Esophagus muscularis mucosa (tissue), 4 donors: ENCODE measurements around the gene SFN. TPM values are rescaled to one million over a fixed set of nuclear protein-coding genes. Genes with fewer than 3 reads are reported as not detected.

ENCODE experiments used
- DNase-seq: peaks from one replicate; pipeline ENCODE4 v3.0.0-alpha.2; 2017; ENCODE audit errors: extremely low spot score
- H3K27ac ChIP-seq, 4 donors: fragments of 200-600 bp; sonication (generic); replicated peaks in 1 of 4; 1 replicate in 3 of 4; 2 replicates in 1 of 4; pipeline ENCODE4 v1.5.1; 2016 to 2019; ENCODE audit warnings: mild to moderate bottlenecking in 1 of 4
- H3K27me3 ChIP-seq, 4 donors: fragments of 200-600 bp; sonication (generic); one replicate each; pipeline versions ENCODE4 v1.5.1 to v1.6.0; 2016 to 2019
- H3K36me3 ChIP-seq, 4 donors: fragments of 200-600 bp; sonication (generic); one replicate each; pipeline ENCODE4 v1.5.1; 2016 to 2019
- H3K4me1 ChIP-seq, 4 donors: fragments of 200-600 bp; sonication (generic); one replicate each; pipeline ENCODE4 v1.5.1; 2016 to 2019
- H3K4me3 ChIP-seq, 4 donors: fragments of 200-600 bp; sonication (generic); 1 replicate in 2 of 4; 2 replicates in 2 of 4; pipeline ENCODE4 v1.5.1; 2016 to 2019; ENCODE audit warnings: mild to moderate bottlenecking in 4 of 4, moderate library complexity in 1 of 4
- H3K9me3 ChIP-seq, 4 donors: fragments of 200-600 bp; sonication (generic); 1 replicate in 3 of 4; 2 replicates in 1 of 4; pipeline ENCODE4 v1.5.1; 2016 to 2019
- CTCF ChIP-seq, 3 experiments: fragments of 200-600 bp in 2 of 3; fragments of 450-650 bp in 1 of 3; sonication (generic) in 2 of 3; IDR thresholded peaks; one replicate each; pipeline ENCODE4 v1.5.1; 2017 to 2019; ENCODE audit warnings: antibody characterized with exemption in 3 of 3, mild to moderate bottlenecking in 2 of 3, moderate library complexity in 1 of 3
- EP300 ChIP-seq: sonication (generic); formaldehyde crosslinking; IDR thresholded peaks from one replicate; pipeline ENCODE4 v1.6.1; 2017; ENCODE audit warnings: antibody characterized with exemption
- POLR2A ChIP-seq: fragments of 450-650 bp; IDR thresholded peaks from one replicate; pipeline ENCODE4 v1.6.1; 2017; ENCODE audit warnings: antibody characterized with exemption, moderate library complexity, mild to moderate bottlenecking, low read depth
- POLR2AphosphoS5 ChIP-seq, 2 donors: sonication (generic); formaldehyde crosslinking; IDR thresholded peaks; one replicate each; pipeline ENCODE4 v1.6.1; 2017; ENCODE audit warnings: antibody characterized with exemption in 2 of 2
- WGBS: methylation state at CpG from one replicate; pipeline ENCODE4 v1.1.5; 2018; 5-methylcytosine and 5-hydroxymethylcytosine counted together
- intact Hi-C: fragments of 100-400 bp; cut with DNase I; formaldehyde crosslinking; loops from one replicate; pipeline ENCODE4 v1.15.1; 2023
- total RNA-seq, 4 donors: library from RNA; depleted of rRNA; stranded (reverse); fragments of >200 nt; gene quantifications; one replicate each; pipeline versions ENCODE4 v1.1.0 to v1.2.1, GENCODE V29; 2016

The SFN gene
- total RNA-seq, result 1 to 10 TPM in 1 of 4 donors, under 1 TPM in 1, not detected in 2; 0.33 to 1.7 TPM

- DNase-seq, result no peak
- TF ChIP-seq POLR2A (no peak), EP300 (no peak), CTCF (IDR thresholded peaks at IDR 0.05) (no peak), POLR2AphosphoS5 (IDR thresholded peaks at IDR 0.05) (no peak)
- no peaks in the 10 kb centered on the region for H3K27me3 ChIP-seq
- H3K4me1 ChIP-seq, result peaks cover 18 to 25% (median 22%) of the 10 kb centered on the region in 4 donors
- H3K4me3 ChIP-seq, result peak within 1 kb of the TSS; percentile 56 to 74 (median 62)
- intact Hi-C loops, result no loop called here
- H3K36me3 ChIP-seq, result peaks cover 0 to 4% (median 3%) of the 10 kb centered on the region in 4 donors
- peak within 1 kb of the TSS; percentile 96 to 99 (median 97) for H3K27ac ChIP-seq
- 87% methylated on average over 30 of the region's 37 CpGs for WGBS
- no peaks in the 10 kb centered on the region for H3K9me3 ChIP-seq
Measured at GRCh38 chr1:26862781-26863684, at the start of gene SFN. TSS of gene SFN (plus strand) at chr1:26863149. CDS start at chr1:26863213, 64 bp downstream.

GRCh38 chr1:26814377-26814776, 48.6 kb upstream of the SFN start:
- H3K36me3 ChIP-seq, result no peaks in the 10 kb centered on the region
- H3K27me3 ChIP-seq, result no peaks in the 10 kb centered on the region
- no peak for DNase-seq
- H3K9me3 ChIP-seq, result no peaks in the 10 kb centered on the region
- 87% methylated on average over 2 of the region's 2 CpGs for WGBS
- no peak overlapping the region for H3K27ac ChIP-seq
- H3K4me1 ChIP-seq, result peaks cover 0 to 6% (median 2%) of the 10 kb centered on the region in 4 donors
- no peak overlapping the region for H3K4me3 ChIP-seq
- no peak for TF ChIP-seq CTCF (IDR thresholded peaks at IDR 0.05)
- TF ChIP-seq EP300, result no peak
- no peak for TF ChIP-seq POLR2AphosphoS5 (IDR thresholded peaks at IDR 0.05)
- TF ChIP-seq POLR2A, result no peak
- intact Hi-C loops, result loop anchor here (5.0 kb wide), 1 partner anchor 63 kb away; no protein-coding TSS in a partner anchor

GRCh38 chr1:26814893-26815292, 48.1 kb upstream of the SFN start:
- H3K9me3 ChIP-seq, result no peaks in the 10 kb centered on the region
- H3K27ac ChIP-seq, result no peak overlapping the region
- H3K4me3 ChIP-seq, result no peak overlapping the region
- no peak for DNase-seq
- peaks cover 0 to 6% (median 2%) of the 10 kb centered on the region in 4 donors for H3K4me1 ChIP-seq
- intact Hi-C loops, result loop anchor here (5.0 kb wide), 1 partner anchor 62 kb away; no protein-coding TSS in a partner anchor
- 93% methylated on average over 3 of the region's 3 CpGs for WGBS
- TF ChIP-seq EP300 (no peak), CTCF (IDR thresholded peaks at IDR 0.05) (no peak)
- no peaks in the 10 kb centered on the region for H3K36me3 ChIP-seq
- no peaks in the 10 kb centered on the region for H3K27me3 ChIP-seq

GRCh38 chr1:26820784-26821269, 42.1 kb upstream of the SFN start:
- H3K27me3 ChIP-seq, result no peaks in the 10 kb centered on the region
- H3K36me3 ChIP-seq, result no peaks in the 10 kb centered on the region
- no peak for DNase-seq
- 82% methylated on average over 4 of the region's 4 CpGs for WGBS
- TF ChIP-seq POLR2A (no peak), CTCF (IDR thresholded peaks at IDR 0.05) (peak in 1 of 3 experiments; percentile 7), POLR2AphosphoS5 (IDR thresholded peaks at IDR 0.05) (no peak)
- H3K4me3 ChIP-seq, result no peak overlapping the region
- H3K9me3 ChIP-seq, result no peaks in the 10 kb centered on the region
- intact Hi-C loops, result no loop called here
- H3K27ac ChIP-seq, result no peak overlapping the region
- H3K4me1 ChIP-seq, result peaks cover 2 to 7% (median 6%) of the 10 kb centered on the region in 4 donors
